OCI-LY1 (cell line): Measurements from ENCODE around the gene DDX4.

ENCODE experiments used
- EZH2 ChIP-seq: fragments of 200-600 bp; sonication (generic), shearing (Covaris generic); IDR thresholded peaks from 2 replicates; pipeline ENCODE4 v1.8.0; 2017; ENCODE audit warnings: borderline replicate concordance, mixed run types, mild to moderate bottlenecking, antibody characterized with exemption, low read length, moderate library complexity, mixed read lengths
- TF ChIP-seq, protein P1 (sequence below): fragments of 200-600 bp; sonication (generic), shearing (Covaris generic); IDR thresholded peaks from 2 replicates; pipeline ENCODE4 v1.5.1; 2017; ENCODE audit warnings: mild to moderate bottlenecking, antibody characterized with exemption, low read length, moderate library complexity, mixed read lengths

DNA sequence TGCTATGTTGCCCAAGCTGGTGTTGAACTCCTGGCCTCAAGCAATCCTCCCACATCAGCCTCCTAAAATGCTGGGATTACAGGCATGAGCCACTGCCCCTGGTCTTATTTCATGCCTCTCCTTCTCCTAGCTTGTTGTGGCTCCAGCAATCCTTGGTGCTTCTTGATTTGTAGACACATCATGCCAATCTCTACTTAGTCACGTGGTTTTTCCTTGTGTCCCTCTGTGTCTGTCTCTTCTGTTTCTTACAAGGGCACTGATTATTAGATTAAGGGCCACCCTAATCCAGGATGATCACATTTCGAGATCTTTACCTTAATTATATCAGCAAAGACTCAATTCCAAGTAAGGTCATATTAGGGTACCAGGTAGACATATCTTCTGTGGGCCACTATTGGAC is 104.1 kb downstream of the DDX4 start:
- TF ChIP-seq, protein P1, sequence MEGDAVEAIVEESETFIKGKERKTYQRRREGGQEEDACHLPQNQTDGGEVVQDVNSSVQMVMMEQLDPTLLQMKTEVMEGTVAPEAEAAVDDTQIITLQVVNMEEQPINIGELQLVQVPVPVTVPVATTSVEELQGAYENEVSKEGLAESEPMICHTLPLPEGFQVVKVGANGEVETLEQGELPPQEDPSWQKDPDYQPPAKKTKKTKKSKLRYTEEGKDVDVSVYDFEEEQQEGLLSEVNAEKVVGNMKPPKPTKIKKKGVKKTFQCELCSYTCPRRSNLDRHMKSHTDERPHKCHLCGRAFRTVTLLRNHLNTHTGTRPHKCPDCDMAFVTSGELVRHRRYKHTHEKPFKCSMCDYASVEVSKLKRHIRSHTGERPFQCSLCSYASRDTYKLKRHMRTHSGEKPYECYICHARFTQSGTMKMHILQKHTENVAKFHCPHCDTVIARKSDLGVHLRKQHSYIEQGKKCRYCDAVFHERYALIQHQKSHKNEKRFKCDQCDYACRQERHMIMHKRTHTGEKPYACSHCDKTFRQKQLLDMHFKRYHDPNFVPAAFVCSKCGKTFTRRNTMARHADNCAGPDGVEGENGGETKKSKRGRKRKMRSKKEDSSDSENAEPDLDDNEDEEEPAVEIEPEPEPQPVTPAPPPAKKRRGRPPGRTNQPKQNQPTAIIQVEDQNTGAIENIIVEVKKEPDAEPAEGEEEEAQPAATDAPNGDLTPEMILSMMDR: no peak
- TF ChIP-seq EZH2: no peak
